Measurements from ENCODE around the gene MRPS18C. TPM values are rescaled to one million over a fixed set of nuclear protein-coding genes. Genes with fewer than 3 reads are reported as not detected.
A peak's percentile ranks its signal among the peaks of the same experiment; 100 is the strongest.
"Not testable (repeated sequence)": the region's sequence is repeated elsewhere in the genome, so short reads cannot be mapped to it uniquely, and the experiment has no call there.

The MRPS18C gene
- total RNA-seq, 3 donors from 2014 or later = 28.9 to 47.8 (median 36.2) TPM

GRCh38 chr4:83486457-83487129 is 30.7 kb downstream of the MRPS18C start:
- ATAC-seq = no peak
- DNase-seq = no peak
- TF ChIP-seq, protein P1, sequence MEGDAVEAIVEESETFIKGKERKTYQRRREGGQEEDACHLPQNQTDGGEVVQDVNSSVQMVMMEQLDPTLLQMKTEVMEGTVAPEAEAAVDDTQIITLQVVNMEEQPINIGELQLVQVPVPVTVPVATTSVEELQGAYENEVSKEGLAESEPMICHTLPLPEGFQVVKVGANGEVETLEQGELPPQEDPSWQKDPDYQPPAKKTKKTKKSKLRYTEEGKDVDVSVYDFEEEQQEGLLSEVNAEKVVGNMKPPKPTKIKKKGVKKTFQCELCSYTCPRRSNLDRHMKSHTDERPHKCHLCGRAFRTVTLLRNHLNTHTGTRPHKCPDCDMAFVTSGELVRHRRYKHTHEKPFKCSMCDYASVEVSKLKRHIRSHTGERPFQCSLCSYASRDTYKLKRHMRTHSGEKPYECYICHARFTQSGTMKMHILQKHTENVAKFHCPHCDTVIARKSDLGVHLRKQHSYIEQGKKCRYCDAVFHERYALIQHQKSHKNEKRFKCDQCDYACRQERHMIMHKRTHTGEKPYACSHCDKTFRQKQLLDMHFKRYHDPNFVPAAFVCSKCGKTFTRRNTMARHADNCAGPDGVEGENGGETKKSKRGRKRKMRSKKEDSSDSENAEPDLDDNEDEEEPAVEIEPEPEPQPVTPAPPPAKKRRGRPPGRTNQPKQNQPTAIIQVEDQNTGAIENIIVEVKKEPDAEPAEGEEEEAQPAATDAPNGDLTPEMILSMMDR (IDR thresholded peaks at IDR 0.05) = no peak
- Histone ChIP-seq H3K4me3 (no peak overlapping the region), H3K4me1 (ENCODE audit: low read depth) (no peaks in the 10 kb centered on the region), H3K9me3 (no peaks in the 10 kb centered on the region), H3K36me3 (ENCODE audit: low read depth) (no peaks in the 10 kb centered on the region)
- intact Hi-C loops (cut with DNase I, micrococcal nuclease) = no loop called here

- TF ChIP-seq, protein P1 (IDR thresholded peaks at IDR 0.05) = no peak
- intact Hi-C loops (cut with DNase I, micrococcal nuclease) = no loop called here
- Histone ChIP-seq H3K36me3 (ENCODE audit: low read depth) (no peaks in the 10 kb centered on the region), H3K4me1 (ENCODE audit: low read depth) (no peaks in the 10 kb centered on the region), H3K9me3 (no peaks in the 10 kb centered on the region), H3K4me3 (no peak overlapping the region)
- ATAC-seq (no peak), DNase-seq (no peak)
Observed at GRCh38 chr4:83489711-83490326, 34.0 kb downstream of the MRPS18C start.

DNA sequence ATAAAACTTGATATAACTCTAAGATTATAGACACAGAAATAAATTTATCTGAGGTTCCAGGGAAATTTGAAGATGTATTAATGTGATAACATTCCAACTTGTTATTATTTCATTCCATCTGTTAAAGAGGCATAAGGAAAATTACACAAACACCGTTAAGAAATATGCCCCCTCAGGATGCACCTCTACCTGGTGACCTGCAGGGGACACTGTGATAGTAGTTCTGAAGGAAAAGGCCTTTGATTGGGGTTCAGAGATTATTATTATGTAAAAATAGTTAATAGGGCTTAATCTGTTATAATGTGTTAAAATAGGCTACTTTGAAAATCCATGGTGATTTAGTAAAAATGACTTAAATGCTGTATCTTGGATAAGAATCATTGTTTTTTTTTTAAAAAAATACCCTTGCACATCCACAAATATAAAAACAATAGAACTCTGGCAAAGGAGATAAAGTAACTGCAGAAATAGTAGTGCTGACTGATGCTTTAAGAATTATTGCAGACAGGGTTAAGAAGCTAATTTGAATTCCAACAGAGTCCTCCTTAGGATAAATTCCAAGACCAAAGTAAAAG is 35.1 kb downstream of the MRPS18C start:
- intact Hi-C loops (cut with DNase I, micrococcal nuclease) = no loop called here
- Histone ChIP-seq H3K9me3 (no peaks in the 10 kb centered on the region), H3K36me3 (ENCODE audit: low read depth) (no peaks in the 10 kb centered on the region), H3K4me3 (no peak overlapping the region), H3K4me1 (ENCODE audit: low read depth) (no peaks in the 10 kb centered on the region)
- ATAC-seq = peak; percentile 38
- no peak for DNase-seq
- TF ChIP-seq, protein P1 (IDR thresholded peaks at IDR 0.05) = peak; percentile 48

- DNase-seq; H3K9me3 ChIP-seq; H3K4me1 ChIP-seq (ENCODE audit: low read depth); ATAC-seq; intact Hi-C loops (cut with DNase I, micrococcal nuclease); H3K36me3 ChIP-seq (ENCODE audit: low read depth); H3K4me3 ChIP-seq: not testable (repeated sequence)
Observed at GRCh38 chr4:83496085-83496917, 40.4 kb downstream of the MRPS18C start.

GRCh38 chr4:83498187-83498586 is 42.3 kb downstream of the MRPS18C start:
- H3K36me3 ChIP-seq (ENCODE audit: low read depth) = no peaks in the 10 kb centered on the region
- H3K9me3 ChIP-seq = no peaks in the 10 kb centered on the region
- H3K4me3 ChIP-seq = no peak overlapping the region
- DNase-seq (no peak), ATAC-seq (no peak)
- H3K4me1 ChIP-seq (ENCODE audit: low read depth) = no peaks in the 10 kb centered on the region
- TF ChIP-seq, protein P1 (IDR thresholded peaks at IDR 0.05) = no peak
- intact Hi-C loops (cut with DNase I, micrococcal nuclease) = no loop called here

DNA sequence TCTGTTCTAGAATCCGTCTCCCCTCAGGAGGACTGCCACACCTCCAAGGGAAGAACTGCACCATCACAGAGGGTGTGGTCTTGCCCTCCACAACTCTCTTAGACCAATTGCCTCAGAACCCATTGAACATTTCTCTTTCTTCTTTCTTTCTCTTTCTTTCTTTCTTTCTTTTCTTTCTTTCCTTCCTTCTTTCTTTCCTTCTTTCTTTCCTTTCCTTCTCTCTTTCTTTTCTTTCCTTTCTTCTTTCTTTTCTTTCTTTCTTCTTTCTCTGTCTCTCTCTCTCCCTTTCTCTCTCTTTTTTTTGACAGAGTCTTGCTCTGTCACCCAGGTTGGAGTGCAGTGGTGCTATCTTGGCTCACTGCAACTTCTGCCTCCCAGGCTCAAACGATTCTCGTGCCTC is 45.8 kb downstream of the MRPS18C start:
- not testable (repeated sequence) for ATAC-seq; DNase-seq; H3K36me3 ChIP-seq (ENCODE audit: low read depth); H3K4me1 ChIP-seq (ENCODE audit: low read depth); H3K9me3 ChIP-seq; H3K4me3 ChIP-seq
- intact Hi-C loops (cut with DNase I, micrococcal nuclease) = loop anchor here in 1 of 2 donors (10.0 kb wide), 1 partner anchor 133 kb away; no protein-coding TSS in a partner anchor
